Activated CD4-positive, alpha-beta memory T cell treated with anti-CD3 and anti-CD28 coated beads for 36 hours (primary cell): ENCODE measurements around the gene LITAFD. TPM values are rescaled to one million over a fixed set of nuclear protein-coding genes. Genes with fewer than 3 reads are reported as not detected.
A peak's percentile ranks its signal among the peaks of the same experiment; 100 is the strongest.

Source experiments
- CTCF ChIA-PET: fragments of 350-600 bp; sonication (Branson Sonifier 250); formaldehyde crosslinking; loops from one replicate; lab custom pipeline; 2021; ENCODE audit warnings: antibody characterized with exemption, inconsistent platforms; lab: Charles Lee
- POLR2A ChIA-PET: fragments of 350-600 bp; sonication (Branson Sonifier 250); formaldehyde crosslinking; loops from one replicate; lab custom pipeline; 2021; ENCODE audit warnings: antibody characterized with exemption; lab: Charles Lee
- DNase-seq: peaks from one replicate; pipeline ENCODE4 v3.0.0-alpha.2; 2020
- H3K27ac Mint-ChIP-seq: one replicate; pipeline ENCODE4 v1.8.0; 2021; ENCODE audit warnings: mixed read lengths
- H3K27me3 Mint-ChIP-seq: one replicate; pipeline ENCODE4 v1.8.0; 2021; ENCODE audit warnings: mixed read lengths
- H3K36me3 Mint-ChIP-seq: one replicate; pipeline ENCODE4 v1.8.0; 2021; ENCODE audit warnings: mixed read lengths
- H3K4me1 Mint-ChIP-seq: one replicate; pipeline ENCODE4 v1.8.0; 2021; ENCODE audit warnings: low read depth, mixed read lengths
- H3K4me3 Mint-ChIP-seq: one replicate; pipeline ENCODE4 v1.8.0; 2021; ENCODE audit warnings: mild to moderate bottlenecking, mixed read lengths
- H3K9me3 Mint-ChIP-seq: one replicate; pipeline ENCODE4 v1.8.0; 2021; ENCODE audit warnings: mixed read lengths
- intact Hi-C: fragments of 100-400 bp; cut with micrococcal nuclease; formaldehyde crosslinking; loops from one replicate; pipeline ENCODE4 v1.15.1; 2023
- total RNA-seq, 2 experiments: library from RNA; stranded (reverse); gene quantifications; one replicate each; pipeline ENCODE4 v1.2.3, GENCODE V29; 2021

The LITAFD gene
- total RNA-seq, 2 experiments from 2014 or later = not detected

DNA sequence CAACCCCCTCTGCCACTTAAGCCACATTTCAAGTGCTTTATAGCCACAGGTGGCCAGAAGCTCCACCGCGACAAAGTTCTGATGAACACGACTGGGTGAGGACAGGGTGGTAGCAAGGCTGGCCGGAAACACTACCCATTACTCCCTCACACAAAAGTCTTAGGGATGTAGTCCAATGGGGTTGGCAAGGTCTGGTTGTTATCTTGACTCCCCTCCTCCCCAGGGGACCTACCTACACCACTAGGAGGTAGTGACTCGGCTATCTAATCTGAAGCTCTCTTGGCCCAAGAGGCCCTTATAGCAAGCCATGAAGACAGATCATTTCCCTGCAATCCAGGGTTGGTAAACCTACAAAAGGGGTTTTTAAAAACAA, 8.4 kb downstream of the LITAFD start:
- H3K36me3 Mint-ChIP-seq = peaks cover 44% of the 10 kb centered on the region
- peaks cover 35% of the 10 kb centered on the region for H3K4me1 Mint-ChIP-seq
- no peak for DNase-seq
- no peaks in the 10 kb centered on the region for H3K9me3 Mint-ChIP-seq
- peak overlapping the region; percentile 97 for H3K27ac Mint-ChIP-seq
- H3K27me3 Mint-ChIP-seq = no peaks in the 10 kb centered on the region
- POLR2A ChIA-PET = interaction anchor here (0.9 to 2.3 kb wide), 4 partner anchors 17 to 37 kb away, joined by 4 to 15 read pairs (median 5); partner anchors contain the start of gene CARHSP1
- intact Hi-C loops = loop anchor here (2.0 kb wide), 1 partner anchor 30 kb away; no protein-coding TSS in a partner anchor
- H3K4me3 Mint-ChIP-seq = no peak overlapping the region
- CTCF ChIA-PET = interaction anchor here (0.9 to 8.3 kb wide), 4 partner anchors 10 to 118 kb away, joined by 3 to 51 read pairs (median 21); partner anchors contain the start of gene LITAFD

DNA sequence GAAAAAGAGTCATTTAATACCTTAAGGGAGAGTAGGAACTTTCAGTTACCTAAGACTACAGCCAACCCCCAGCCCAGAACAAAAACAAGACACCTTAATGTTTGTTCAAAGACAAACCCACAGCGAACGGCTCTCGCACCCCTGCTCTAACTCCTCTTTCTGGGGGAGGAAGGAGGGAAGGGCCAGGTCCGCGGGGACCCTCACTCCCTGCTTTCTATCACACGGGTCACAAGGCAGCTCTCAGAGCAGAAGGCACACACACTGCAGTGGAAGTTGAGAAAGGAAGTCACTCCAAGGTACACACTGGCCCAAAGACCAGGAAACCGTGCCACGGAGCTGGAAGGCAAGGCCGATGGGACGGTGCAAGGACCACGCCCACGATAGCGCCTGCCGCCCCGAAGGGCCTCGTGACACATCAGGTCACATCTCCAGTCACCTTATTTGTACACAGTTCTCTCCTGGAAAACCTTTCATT, 10.0 kb downstream of the LITAFD start:
- intact Hi-C loops = loop anchor here (1.0 kb wide), 1 partner anchor 36 kb away; no protein-coding TSS in a partner anchor
- H3K36me3 Mint-ChIP-seq = peaks cover 50% of the 10 kb centered on the region

DNA sequence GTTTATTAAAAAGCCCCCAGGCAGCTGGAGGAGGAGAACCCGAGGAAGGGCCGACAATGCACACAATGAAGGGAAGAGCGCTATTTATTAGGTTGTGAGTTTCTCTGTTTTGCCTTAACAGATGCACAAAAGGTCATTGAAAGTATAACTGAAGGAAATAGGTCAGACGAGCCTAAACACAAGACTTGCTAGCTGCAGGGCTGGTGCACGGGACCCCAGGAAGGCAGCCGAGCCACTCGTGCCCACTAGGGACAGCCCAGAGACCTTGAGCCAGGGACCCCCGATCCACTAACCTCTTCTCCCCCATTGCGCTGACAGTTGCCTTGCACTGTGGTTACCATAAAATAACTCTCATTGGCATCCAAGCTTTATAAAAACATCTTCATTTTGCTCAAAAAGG, 11.3 kb downstream of the LITAFD start:
- H3K4me3 Mint-ChIP-seq = no peak overlapping the region
- intact Hi-C loops = no loop called here

More for the DNA sequence above, 10.0 kb downstream of the LITAFD start:
- Mint-ChIP-seq H3K9me3 (no peaks in the 10 kb centered on the region), H3K27me3 (no peaks in the 10 kb centered on the region), H3K4me3 (peak overlapping the region; percentile 58), H3K27ac (peak overlapping the region; percentile 97), H3K4me1 (peaks cover 26% of the 10 kb centered on the region)
- DNase-seq = peak; percentile 54
- ChIA-PET POLR2A (interaction anchor here (0.8 to 2.3 kb wide), 6 partner anchors 24 to 199 kb away, joined by 3 to 15 read pairs (median 4); partner anchors contain the start of gene CARHSP1), CTCF (interaction anchor here (0.6 to 8.3 kb wide), 5 partner anchors 11 to 234 kb away, joined by 3 to 51 read pairs (median 5); partner anchors contain the start of gene LITAFD)

DNA sequence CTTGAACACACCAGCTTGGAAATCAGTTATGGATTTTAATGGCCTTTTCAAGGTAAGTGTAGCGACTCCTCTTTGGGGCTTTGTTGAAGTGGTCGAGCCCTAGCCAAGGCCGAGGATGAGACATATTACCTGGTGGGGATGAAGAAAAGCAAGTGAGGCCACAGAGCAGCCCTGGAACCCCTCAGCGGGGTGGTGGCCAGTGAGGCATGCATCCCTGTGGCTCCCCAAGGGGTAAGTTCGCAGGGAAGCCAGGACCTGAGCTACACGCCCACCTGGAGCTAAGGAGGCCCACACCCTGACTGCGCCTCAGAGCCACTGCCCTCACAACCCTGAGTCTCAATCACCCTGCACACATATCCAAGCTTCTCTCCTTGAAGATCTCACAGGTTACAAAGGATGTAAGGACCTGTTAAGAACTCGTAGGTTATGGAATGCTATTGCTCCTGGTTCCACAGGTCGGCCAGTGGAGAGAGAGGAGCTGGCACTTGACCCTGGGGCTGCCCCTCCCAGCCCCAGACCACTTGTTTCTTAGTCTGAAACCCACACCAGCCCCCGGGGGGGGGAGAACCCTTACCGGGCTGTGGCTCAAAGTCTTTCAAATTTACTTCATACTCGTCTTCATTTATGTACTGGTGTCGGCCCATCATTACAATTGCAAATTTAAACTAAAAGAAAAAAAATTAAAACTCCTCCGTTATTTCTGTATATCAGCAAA, 12.0 kb downstream of the LITAFD start:
- ChIA-PET POLR2A (no interaction called here), CTCF (interaction anchor here (1.2 to 8.3 kb wide), 4 partner anchors 13 to 245 kb away, joined by 3 to 51 read pairs (median 21); partner anchors contain the start of gene LITAFD)
- Mint-ChIP-seq H3K4me3 (no peak overlapping the region), H3K27me3 (no peaks in the 10 kb centered on the region), H3K4me1 (peaks cover 26% of the 10 kb centered on the region), H3K36me3 (peaks cover 57% of the 10 kb centered on the region), H3K9me3 (no peaks in the 10 kb centered on the region), H3K27ac (peak overlapping the region; percentile 6)
- no peak for DNase-seq
- intact Hi-C loops = no loop called here

More for the DNA sequence above, 11.3 kb downstream of the LITAFD start:
- Mint-ChIP-seq H3K27me3 (no peaks in the 10 kb centered on the region), H3K27ac (peak overlapping the region; percentile 97), H3K36me3 (peaks cover 53% of the 10 kb centered on the region), H3K4me1 (peaks cover 26% of the 10 kb centered on the region), H3K9me3 (no peaks in the 10 kb centered on the region)
- DNase-seq = no peak
- ChIA-PET POLR2A (no interaction called here), CTCF (interaction anchor here (1.2 to 8.3 kb wide), 4 partner anchors 13 to 245 kb away, joined by 3 to 51 read pairs (median 21); partner anchors contain the start of gene LITAFD)

DNA sequence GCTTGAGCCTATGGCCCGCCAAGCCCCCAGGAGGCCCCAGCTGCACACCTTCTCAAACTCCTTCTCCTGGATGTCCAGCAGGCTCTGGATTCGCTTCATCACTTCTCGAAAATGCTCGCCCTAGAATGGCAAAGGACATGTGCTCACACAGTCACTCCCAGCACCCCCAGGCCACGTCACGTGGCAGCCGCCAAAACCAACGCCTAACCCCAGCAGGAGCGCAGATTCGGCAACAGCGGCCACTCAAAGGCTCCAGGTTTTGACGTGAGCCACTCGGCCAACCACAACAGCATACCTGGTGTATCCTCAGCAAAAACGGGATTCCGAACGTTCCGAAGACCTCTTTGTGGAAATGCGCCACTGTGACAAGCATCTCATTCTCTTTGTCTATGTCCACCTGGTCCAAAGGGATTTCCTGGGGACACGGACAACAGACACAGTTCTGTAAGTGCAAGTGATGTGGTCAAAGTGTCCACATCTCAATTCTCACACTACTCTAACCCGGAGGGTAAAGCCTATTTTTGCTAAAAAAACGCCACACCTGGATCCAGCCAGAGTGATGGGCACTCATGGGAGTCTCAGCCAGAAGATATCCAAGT, 12.7 kb downstream of the LITAFD start:
- H3K4me3 Mint-ChIP-seq = no peak overlapping the region
- no peaks in the 10 kb centered on the region for H3K9me3 Mint-ChIP-seq
- ChIA-PET CTCF (interaction anchor here (1.2 to 8.3 kb wide), 2 partner anchors 41 to 114 kb away, joined by 3 to 51 read pairs; no protein-coding TSS in a partner anchor), POLR2A (no interaction called here)
- no peaks in the 10 kb centered on the region for H3K27me3 Mint-ChIP-seq
- H3K27ac Mint-ChIP-seq = peak overlapping the region; percentile 6
- intact Hi-C loops = no loop called here
- no peak for DNase-seq
- H3K4me1 Mint-ChIP-seq = peaks cover 26% of the 10 kb centered on the region
- peaks cover 63% of the 10 kb centered on the region for H3K36me3 Mint-ChIP-seq

DNA sequence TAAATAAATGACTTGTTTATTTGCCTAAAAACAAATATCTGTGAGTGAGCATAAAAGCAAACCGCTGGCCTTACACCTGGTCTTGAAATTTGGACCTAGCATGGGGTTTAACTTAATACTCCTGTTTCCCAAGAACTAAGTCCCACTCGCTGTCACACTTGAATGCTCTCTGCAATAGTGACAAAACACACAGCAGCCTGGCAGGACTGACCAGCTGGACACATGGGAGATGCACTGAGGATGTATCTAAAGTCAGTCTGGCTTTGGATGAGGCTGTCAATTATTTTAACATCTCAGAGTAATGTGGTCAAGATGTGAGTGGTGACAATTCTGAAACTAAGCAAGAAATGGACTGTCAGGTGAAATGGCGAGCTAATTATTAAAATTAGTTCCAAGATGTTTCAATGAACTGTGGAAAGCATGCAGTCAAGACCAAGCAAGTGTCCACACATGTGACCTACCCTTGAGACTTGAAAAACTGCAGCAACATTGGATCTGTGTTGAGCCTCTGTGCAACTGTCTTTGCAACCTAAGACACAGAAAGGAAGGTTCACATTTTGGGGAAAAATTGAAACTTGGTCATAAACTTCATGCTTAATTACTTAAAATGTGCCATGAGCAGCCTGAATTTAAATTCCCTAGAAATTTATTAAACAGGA, 16.6 kb downstream of the LITAFD start:
- DNase-seq = no peak
- Mint-ChIP-seq H3K27me3 (no peaks in the 10 kb centered on the region), H3K9me3 (no peaks in the 10 kb centered on the region), H3K36me3 (peaks cover 66% of the 10 kb centered on the region), H3K4me3 (no peak overlapping the region), H3K27ac (no peak overlapping the region), H3K4me1 (no peaks in the 10 kb centered on the region)
- intact Hi-C loops = no loop called here
- POLR2A ChIA-PET = interaction anchor here (0.5 kb wide), 1 partner anchor 99 kb away, joined by 5 read pairs; no protein-coding TSS in a partner anchor
- CTCF ChIA-PET = interaction anchor here (0.8 to 1.9 kb wide), 3 partner anchors 10 to 110 kb away, joined by 3 to 10 read pairs (median 3); no protein-coding TSS in a partner anchor

DNA sequence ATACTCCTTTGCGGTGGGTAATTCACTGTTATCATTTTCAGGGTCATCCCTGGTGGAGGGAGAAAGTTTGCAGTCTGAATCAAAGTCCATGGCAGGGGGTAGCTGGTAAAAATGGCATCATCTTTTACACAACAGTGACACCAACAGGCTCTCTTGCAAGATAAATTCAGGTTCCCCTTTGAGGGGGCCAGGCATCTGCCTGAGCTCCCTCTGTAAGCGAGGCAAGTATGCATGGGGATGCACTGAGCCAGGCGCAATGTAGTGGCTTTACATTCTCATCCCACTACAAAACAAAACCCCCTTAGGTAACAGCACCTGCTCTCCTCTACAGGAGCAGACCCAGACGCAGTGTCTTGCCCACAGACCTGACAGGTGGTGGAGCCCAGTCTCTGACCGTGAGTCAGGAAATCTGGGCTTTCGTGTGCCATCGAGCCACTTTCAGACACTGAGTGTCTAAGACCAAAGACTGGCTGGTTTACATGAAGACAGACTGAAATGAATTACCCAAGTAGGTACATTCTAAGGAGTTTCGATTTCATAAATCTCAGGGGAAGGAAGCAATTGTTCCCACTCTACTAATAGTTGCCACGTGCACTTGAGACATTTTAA, 17.7 kb downstream of the LITAFD start:
- CTCF ChIA-PET = interaction anchor here (0.8 to 3.0 kb wide), 4 partner anchors 9 to 37 kb away, joined by 3 to 16 read pairs (median 4); no protein-coding TSS in a partner anchor
- Mint-ChIP-seq H3K4me1 (no peaks in the 10 kb centered on the region), H3K27ac (no peak overlapping the region), H3K27me3 (no peaks in the 10 kb centered on the region), H3K9me3 (no peaks in the 10 kb centered on the region), H3K4me3 (no peak overlapping the region), H3K36me3 (peaks cover 67% of the 10 kb centered on the region)
- intact Hi-C loops = no loop called here
- POLR2A ChIA-PET = no interaction called here
- DNase-seq = no peak

DNA sequence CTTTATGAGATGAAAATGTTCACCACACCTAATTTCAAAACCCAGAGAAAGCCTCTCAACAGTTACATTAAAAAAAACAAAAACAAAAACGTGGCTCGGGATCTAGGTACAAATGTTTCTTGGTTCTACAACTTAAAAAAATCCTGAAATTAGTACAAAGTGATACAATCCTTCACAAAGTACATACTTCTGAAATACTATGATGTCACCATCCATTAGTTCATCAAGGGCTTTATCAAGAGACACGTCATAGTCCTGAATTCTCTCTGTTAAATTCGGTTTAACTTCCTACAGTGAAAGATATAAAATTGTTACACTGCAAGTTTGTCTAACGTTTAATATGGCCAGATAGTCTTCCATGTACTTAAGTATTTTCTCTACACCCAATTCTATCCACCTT, 18.2 kb downstream of the LITAFD start:
- peaks cover 66% of the 10 kb centered on the region for H3K36me3 Mint-ChIP-seq
- no peak overlapping the region for H3K27ac Mint-ChIP-seq
- H3K9me3 Mint-ChIP-seq = no peaks in the 10 kb centered on the region
- DNase-seq = no peak
- POLR2A ChIA-PET = no interaction called here
- CTCF ChIA-PET = interaction anchor here (0.8 to 3.0 kb wide), 4 partner anchors 20 to 108 kb away, joined by 3 to 16 read pairs (median 5); no protein-coding TSS in a partner anchor
- H3K27me3 Mint-ChIP-seq = no peaks in the 10 kb centered on the region
- no peaks in the 10 kb centered on the region for H3K4me1 Mint-ChIP-seq
- H3K4me3 Mint-ChIP-seq = no peak overlapping the region
- intact Hi-C loops = no loop called here

DNA sequence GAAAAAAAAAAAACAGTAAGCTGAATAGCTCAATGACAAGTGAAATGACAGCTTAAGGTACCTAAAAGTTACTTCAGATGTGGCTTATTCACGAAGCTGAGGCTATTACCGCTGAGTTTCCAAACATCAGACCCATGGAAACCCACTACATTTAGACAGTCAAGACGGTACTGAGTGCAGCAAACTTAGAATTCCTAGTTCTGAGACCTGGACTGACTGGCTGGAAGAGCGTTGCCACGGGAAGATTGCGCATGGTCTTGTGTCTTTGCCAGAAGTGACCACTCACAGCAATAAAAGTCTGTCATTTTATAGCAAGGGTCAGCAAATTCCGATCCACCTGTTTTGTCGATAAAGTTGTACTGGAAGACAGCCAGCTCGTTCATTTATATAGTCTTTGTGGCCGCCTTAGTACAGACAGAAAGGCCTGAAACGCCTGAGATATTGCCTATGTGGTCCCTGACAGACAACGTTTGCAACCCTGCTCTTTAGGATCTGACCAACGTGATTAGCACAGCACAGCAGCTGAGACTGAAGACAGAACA, 19.2 kb downstream of the LITAFD start:
- ChIA-PET POLR2A (no interaction called here), CTCF (interaction anchor here (0.6 to 3.0 kb wide), 6 partner anchors 35 to 238 kb away, joined by 3 to 16 read pairs (median 3); no protein-coding TSS in a partner anchor)
- intact Hi-C loops = no loop called here
- Mint-ChIP-seq H3K4me3 (no peak overlapping the region), H3K36me3 (peaks cover 74% of the 10 kb centered on the region), H3K27me3 (no peaks in the 10 kb centered on the region), H3K27ac (no peak overlapping the region), H3K4me1 (no peaks in the 10 kb centered on the region), H3K9me3 (no peaks in the 10 kb centered on the region)
- no peak for DNase-seq

DNA sequence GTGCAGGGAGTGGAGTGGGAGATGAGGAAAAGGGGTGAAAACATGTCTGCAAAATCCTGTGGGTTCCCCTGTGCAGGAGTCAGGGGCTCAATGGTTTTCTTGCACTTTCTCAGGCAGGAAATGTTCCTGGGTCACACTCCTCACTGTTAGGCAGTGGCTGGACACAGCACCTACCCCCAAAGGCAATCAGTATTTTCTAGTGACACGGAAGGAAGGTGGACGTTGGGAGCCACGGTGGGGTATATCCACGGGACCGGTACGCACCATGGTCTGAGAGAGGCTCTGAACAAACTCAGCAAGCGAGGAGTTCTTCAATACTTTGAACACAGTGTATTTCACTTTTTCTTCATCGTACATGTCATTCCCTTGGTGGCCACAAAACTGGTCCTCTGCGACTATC, 20.9 kb downstream of the LITAFD start:
- CTCF ChIA-PET = no interaction called here

DNA sequence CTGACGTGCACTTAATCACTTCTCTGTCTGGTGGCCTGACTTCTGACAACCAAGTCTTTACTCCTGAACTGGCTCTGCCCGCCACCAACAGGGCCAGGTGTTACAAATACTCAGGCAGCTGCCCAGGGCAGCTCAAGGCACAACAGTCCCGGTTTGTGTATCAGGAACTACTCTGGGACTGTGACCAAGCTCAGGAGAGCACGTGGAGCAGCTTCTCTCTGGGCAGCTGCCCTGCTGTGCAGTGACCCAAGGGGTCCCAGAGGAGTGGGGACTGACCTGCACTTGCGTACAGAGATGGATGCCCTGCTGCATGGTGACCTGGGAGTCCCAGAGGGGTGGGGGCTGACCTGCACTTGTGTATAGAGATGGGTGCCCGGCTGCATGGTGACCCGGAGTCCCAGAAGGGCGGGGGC, 21.9 kb downstream of the LITAFD start:
- Mint-ChIP-seq H3K27ac (no peak overlapping the region), H3K27me3 (no peaks in the 10 kb centered on the region), H3K4me1 (peaks cover 14% of the 10 kb centered on the region), H3K4me3 (no peak overlapping the region), H3K36me3 (peaks cover 76% of the 10 kb centered on the region), H3K9me3 (no peaks in the 10 kb centered on the region)
- no peak for DNase-seq
- intact Hi-C loops = no loop called here
- ChIA-PET POLR2A (no interaction called here), CTCF (interaction anchor here (0.7 to 1.5 kb wide), 2 partner anchors 24 to 32 kb away, joined by 4 to 11 read pairs; no protein-coding TSS in a partner anchor)

More for the DNA sequence above, 20.9 kb downstream of the LITAFD start:
- Mint-ChIP-seq H3K9me3 (no peaks in the 10 kb centered on the region), H3K4me1 (peaks cover 6% of the 10 kb centered on the region), H3K27me3 (no peaks in the 10 kb centered on the region), H3K27ac (no peak overlapping the region), H3K4me3 (no peak overlapping the region), H3K36me3 (peaks cover 75% of the 10 kb centered on the region)
- no peak for DNase-seq
- POLR2A ChIA-PET = interaction anchor here (0.7 kb wide), 1 partner anchor 53 kb away, joined by 3 read pairs; no protein-coding TSS in a partner anchor
- intact Hi-C loops = no loop called here
